ELR (cell line): Measurements from ENCODE around the gene ASF1B.

ENCODE experiments used
- DNase-seq: peaks from one replicate; pipeline ENCODE4 v3.0.0-alpha.2; 2015; ENCODE audit warnings: low read depth

Gene ASF1B

DNA sequence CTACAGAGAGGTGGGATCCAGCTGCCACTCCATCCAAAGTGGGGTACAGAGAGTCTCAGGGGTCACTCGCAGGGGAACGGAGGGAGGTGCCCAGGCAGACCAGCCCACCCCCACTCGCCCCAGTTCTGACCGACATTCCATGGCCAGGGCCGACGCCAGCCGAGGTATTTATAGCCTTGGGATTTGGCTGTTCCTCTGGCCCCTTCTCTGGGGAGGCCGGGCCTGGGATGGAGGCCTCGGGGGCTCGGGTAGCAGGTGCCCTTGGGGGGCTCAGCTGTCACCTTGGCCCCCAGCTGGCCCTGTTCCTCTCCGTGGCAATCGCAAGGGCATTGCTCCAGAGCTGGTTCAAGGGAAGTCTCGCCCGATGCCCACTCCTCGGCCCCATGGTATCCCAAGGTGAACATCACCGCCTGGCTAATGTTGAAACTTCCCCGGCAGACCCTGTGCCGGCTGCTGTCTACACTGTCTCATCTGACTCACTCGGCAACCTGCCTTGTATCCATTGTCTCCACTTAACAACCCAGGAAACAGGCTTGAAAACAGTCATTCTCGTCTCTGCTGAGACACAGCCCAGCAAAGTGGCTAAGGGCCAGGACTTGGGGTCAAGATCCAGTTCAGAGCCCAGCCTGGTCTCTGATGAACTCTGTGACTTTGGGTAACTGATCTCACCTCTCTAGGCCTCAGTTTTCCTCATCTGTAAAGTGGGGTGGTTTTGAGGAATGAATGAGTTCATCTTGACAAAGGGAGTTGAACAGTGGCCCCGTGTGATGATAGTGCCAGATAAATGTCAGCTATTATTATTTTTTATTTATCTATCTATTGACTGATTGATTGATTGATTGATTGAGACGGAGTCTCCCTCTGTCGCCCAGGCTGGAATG is 28.6 kb downstream of the ASF1B start:
- peak; percentile 55 for DNase-seq

- DNase-seq: no peak
Observed at GRCh38 chr19:14106840-14107239, 29.5 kb downstream of the ASF1B start.

DNA sequence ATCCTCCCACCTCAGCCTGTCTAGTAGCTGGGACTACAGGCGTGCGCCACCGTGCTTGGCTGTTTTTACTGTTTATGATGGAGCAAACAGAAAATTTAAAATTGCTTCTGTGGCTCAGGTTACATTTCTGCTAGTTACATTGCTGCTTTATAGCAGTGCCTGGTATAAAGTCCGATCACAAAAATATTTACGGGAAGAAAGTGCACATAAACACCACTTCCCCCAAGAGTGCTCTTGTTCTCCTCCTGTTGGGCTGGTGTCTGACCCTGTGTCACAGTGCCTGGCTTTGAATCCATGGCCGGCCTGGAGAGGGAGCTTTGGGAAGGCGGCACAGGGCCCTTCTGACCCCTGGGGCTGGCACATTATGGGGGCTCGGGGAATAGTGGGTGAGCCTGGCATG is 30.7 kb downstream of the ASF1B start:
- no peak for DNase-seq

DNA sequence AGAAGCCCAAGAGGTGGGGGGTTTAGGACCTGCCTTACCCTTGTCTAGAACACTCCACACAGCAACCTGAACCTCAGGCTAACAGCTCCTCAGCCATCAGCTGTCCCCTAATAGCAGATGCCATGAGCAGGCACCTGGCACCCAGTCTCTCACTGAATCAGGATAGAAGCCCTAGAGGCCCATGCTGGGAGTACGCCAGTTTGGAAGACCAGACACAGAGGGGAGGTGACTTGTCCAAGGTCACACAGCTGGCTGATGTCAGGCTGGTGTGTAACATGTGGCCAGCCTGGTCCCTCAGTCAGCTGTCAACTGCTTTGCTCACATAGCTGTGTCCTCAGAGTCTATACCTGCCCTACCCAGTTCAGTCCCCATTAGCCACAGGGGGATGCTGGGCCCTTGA is 33.1 kb downstream of the ASF1B start:
- no peak for DNase-seq

- DNase-seq: no peak
Observed at GRCh38 chr19:14102756-14103155, 33.6 kb downstream of the ASF1B start.

GRCh38 chr19:14102102-14102696 is 34.2 kb downstream of the ASF1B start:
- no peak for DNase-seq

DNA sequence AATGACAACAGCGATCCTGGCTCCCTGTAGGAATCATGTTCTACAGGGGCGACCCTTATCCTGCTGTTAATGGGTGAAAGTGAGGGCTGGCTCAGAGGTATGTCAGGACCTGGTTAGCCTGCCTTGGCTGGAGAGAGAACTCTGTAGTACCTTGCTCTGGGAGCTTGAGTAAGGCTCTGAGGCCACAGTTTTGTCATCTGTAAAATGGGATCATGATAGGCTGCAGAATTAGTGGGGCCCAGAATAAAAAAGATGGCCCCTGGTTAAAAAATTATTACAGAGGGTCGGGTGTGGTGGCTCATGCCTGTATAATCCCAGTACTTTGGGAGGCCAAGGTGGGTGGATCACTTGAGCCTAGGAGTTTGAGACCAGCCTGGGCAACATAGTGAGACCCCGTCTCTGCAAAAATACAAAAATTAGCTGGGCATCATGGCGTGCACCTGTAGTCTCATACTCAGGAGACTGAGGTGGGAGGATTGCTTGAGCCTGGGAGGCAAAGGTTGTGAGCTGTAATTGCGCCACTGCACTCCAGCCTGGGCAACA is 35.3 kb downstream of the ASF1B start:
- DNase-seq: no peak

GRCh38 chr19:14097532-14098151 is 38.7 kb downstream of the ASF1B start:
- DNase-seq: no peak

DNA sequence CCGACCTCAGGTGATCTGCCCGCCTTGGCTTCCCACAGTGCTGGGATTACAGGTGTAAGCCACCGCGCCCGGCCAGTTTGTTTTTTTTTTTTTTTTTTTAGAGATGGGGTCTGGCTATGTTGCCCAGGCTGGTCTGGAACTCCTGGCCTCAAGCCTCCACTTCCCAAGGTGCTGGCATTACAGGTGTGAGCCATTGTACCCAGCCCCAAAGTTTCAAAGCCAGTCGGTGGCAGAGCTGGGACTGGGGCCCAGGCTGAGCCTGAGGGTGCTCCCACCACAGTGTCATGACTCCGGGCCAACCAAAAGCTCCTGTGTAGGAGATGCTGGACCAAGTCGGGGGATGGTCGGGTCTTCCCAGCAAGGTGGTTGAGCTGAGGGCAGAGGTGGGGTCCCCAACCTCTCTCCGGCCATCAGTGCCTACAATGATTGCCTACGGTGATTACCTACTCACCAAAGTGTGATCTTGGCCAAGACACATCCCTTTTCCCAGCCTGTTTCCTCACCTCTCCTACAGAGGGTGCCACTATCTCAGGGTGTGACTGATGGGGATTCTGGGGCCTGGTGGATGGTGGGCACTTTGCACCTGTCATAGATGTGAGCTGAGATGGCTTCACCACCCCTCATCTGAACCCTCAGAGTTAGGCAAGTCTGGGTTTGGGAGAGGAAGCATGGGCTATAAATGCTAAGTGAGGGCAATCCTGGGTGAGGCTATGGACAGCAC is 40.0 kb downstream of the ASF1B start:
- no peak for DNase-seq

DNA sequence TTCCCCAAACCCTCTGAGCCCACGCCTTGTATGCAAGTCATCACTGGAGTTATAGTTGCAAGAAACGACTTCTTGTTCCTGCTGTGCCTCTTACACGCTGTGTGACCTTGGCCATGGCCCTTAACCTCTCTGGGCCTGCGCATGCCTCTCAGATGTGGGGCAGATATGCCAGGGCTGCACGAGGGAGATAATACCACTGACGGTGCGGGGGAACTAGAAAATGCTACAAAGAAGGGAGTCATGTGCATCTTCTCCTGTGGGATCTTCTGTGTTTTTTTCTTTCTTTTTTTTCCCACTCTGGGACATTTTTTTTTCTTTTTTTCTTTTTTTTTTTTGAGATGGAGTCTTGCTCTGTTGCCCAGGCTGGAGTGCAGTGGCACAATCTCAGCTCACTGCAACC is 41.5 kb downstream of the ASF1B start:
- no peak for DNase-seq

- DNase-seq: no peak
Observed at GRCh38 chr19:14093117-14093823, 43.1 kb downstream of the ASF1B start.

GRCh38 chr19:14091813-14092462 is 44.5 kb downstream of the ASF1B start:
- DNase-seq: peak; percentile 24

DNA sequence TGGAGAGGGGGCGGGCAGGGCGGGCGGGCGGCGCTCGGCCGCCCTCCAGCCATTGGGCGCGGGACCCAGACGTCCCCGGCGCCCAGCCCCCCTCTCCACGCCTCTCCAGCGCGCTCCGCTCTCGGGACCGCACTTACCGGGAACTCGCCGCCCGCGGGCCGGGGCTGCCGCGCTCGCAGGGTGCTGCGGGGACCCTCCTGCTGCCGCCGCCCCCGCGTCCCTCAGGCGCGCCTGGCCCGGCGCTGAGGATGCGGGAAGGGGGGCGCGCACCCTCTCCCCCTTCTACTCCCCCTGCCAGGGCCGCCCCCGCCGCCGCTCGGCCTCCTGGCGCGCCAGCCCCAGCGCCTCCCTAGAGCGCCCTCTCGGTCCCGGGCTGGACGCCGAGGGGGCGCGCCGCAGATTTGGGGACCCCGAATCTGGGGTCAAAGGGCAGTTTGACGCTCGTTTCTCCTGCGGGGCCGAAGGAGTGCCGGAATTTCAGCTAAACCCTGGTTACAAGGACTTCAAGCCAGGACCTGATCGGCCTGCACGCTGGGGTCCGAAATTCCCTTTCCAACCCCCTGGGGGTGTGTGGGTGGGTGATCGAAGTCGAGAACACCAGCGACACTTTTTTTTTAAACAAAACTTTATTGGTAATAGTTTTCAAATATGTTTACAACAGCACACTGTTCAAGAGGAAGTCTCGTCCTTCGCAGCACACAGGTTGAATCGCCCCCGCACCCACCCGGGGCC is 45.1 kb downstream of the ASF1B start:
- DNase-seq: peak; percentile 85

GRCh38 chr19:14090509-14091080 is 45.8 kb downstream of the ASF1B start, which contains the start of gene SAMD1:
SAMD1 (minus strand) TSS chr19:14090751.
- peak; percentile 88 for DNase-seq

GRCh38 chr19:14089662-14090508 is 46.5 kb downstream of the ASF1B start:
- DNase-seq: peak; percentile 76

- peak; percentile 37 for DNase-seq
Observed at GRCh38 chr19:14089412-14089661, 47.1 kb downstream of the ASF1B start.

GRCh38 chr19:14088634-14089411 is 47.6 kb downstream of the ASF1B start:
- no peak for DNase-seq

DNA sequence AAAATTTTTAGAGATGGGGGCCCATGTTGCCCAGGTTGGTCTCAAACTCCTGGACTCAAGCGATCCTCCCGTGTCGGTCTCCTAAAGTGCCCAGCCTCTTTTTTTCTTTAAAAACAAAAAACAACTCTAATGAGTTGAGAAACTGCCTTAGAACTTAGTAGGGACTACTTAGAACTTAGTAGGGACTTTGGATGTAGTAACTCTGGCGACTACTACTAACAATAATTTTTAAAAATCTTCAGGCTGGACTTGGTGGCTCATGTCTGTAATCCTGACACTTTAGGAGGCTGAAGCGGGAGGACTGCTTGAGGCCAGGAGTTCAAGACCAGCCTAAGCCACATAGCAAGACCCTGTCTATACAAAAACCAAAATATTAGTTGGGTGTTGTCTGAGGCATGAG is 50.3 kb downstream of the ASF1B start:
- DNase-seq: no peak
